GM19397 (cell line): ENCODE results near the gene MUCL3.
"Not testable (repeated sequence)": the region's sequence is repeated elsewhere in the genome, so short reads cannot be mapped to it uniquely, and the experiment has no call there.

Experiments used
- ATAC-seq: cut with Tn5 transposase; IDR thresholded peaks from one replicate; pipeline ENCODE4 v1.9.1; 2021; ENCODE audit warnings: mild to moderate bottlenecking, moderate library complexity; ENCODE audit not compliant: unreplicated experiment

The MUCL3 gene

GRCh38 chr6:30940361-30940986, at the start of gene MUCL3:
MUCL3 (plus strand) TSS chr6:30940973; CDS start chr6:30941000, 27 bp downstream.
- no peak for ATAC-seq

GRCh38 chr6:30891450-30891723, 49.4 kb upstream of the MUCL3 start:
- no peak for ATAC-seq

DNA sequence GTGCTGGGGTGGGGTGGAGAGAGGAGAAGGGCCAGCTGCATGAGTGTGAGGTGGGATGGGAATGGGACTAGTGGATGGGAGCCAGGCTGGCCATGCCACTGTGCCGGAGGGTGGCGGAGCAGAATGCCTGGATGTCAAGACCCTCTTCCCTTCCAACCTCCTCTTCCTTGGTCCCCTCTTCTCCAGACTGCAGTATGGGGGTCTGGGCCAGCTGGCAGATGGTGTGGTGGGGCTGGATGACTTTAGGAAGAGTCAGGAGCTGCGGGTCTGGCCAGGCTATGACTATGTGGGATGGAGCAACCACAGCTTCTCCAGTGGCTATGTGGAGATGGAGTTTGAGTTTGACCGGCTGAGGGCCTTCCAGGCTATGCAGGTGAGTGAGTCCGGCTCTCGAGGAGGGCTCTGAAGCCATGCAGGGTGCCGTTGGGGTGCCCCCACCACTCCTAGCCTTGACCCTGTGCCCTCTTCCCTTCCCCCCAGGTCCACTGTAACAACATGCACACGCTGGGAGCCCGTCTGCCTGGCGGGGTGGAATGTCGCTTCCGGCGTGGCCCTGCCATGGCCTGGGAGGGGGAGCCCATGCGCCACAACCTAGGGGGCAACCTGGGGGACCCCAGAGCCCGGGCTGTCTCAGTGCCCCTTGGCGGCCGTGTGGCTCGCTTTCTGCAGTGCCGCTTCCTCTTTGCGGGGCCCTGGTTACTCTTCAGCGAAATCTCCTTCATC, 48.8 kb upstream of the MUCL3 start:
- ATAC-seq = no peak

DNA sequence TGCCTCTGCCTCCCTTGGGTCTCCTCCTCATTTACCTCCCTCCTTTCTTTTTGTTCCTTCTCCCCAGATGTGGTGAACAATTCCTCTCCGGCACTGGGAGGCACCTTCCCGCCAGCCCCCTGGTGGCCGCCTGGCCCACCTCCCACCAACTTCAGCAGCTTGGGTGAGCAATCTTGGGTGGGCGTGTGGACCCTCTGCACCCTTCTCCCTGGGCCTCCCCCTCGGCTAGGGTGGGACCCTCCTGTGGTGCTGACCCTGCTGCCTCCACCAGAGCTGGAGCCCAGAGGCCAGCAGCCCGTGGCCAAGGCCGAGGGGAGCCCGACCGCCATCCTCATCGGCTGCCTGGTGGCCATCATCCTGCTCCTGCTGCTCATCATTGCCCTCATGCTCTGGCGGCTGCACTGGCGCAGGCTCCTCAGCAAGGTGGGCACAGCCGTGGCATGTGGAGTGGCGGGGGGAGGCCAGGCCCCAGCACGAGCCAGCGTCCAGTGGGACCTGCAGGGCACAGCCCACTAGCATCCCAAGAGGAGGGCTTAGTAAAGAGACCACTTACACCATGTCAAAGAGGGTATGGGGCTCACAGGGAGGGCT, 47.7 kb upstream of the MUCL3 start:
- no peak for ATAC-seq

DNA sequence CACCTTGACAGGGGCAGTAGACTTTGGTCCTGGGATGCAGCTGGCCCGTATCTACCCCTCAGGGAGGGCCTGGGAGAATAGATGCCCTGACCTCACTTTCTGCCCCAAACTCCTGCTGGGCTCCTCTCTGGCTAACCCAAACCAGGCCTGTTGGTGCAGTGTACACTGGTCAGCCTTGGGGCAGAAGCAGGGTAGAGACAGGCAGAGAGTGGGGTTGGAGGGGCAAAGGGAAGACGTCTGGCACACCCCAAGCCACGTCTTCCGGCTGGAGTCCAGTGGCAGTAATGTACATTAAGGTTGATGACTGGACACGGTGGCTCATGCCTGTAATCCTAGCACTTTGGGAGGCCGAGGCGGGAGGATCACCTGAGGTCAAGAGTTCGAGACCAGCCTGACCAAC, 47.1 kb upstream of the MUCL3 start:
- ATAC-seq = no peak

- ATAC-seq = no peak
Measured at GRCh38 chr6:30894381-30894780, 46.4 kb upstream of the MUCL3 start.

DNA sequence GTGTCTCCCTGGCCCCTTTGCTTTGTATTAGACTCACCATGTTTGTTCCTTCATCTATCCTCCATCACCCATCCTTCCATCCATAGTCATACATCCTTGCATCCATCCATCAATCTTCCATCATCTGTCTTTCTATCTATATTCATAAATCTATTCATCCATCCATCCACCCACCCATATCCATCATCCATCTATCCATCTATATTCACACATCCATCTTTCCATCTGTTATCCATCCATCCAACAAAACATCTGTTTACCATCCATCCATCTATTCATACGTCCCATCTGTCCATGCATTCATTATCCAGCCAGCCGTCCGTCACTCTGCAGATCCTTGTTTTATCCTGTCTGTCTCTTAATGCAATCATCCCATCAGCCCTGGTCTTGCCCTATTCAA, 45.8 kb upstream of the MUCL3 start:
- no peak for ATAC-seq

GRCh38 chr6:30895343-30895742, 45.4 kb upstream of the MUCL3 start:
- ATAC-seq = no peak

DNA sequence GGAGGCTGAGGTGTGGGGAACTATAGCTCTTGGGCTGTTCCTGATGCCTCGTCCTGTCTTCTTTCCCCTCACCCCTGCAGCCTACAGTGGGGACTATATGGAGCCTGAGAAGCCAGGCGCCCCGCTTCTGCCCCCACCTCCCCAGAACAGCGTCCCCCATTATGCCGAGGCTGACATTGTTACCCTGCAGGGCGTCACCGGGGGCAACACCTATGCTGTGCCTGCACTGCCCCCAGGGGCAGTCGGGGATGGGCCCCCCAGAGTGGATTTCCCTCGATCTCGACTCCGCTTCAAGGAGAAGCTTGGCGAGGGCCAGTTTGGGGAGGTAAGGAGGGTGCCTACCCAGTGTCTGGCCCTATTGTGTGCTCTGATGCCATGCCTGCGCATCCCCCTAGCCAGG, 44.2 kb upstream of the MUCL3 start:
- ATAC-seq = no peak

DNA sequence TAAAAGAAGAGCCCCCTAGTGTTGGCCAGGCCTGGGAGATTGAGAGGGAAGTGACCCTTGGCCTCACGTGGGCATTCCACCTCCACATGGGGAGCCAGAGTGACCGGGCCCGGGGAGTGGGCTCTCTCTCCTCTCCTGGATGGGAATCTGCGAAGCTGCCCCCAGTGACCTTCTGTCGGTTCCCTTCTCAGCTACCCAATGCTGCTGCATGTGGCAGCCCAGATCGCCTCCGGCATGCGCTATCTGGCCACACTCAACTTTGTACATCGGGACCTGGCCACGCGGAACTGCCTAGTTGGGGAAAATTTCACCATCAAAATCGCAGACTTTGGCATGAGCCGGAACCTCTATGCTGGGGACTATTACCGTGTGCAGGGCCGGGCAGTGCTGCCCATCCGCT, 42.9 kb upstream of the MUCL3 start:
- no peak for ATAC-seq

DNA sequence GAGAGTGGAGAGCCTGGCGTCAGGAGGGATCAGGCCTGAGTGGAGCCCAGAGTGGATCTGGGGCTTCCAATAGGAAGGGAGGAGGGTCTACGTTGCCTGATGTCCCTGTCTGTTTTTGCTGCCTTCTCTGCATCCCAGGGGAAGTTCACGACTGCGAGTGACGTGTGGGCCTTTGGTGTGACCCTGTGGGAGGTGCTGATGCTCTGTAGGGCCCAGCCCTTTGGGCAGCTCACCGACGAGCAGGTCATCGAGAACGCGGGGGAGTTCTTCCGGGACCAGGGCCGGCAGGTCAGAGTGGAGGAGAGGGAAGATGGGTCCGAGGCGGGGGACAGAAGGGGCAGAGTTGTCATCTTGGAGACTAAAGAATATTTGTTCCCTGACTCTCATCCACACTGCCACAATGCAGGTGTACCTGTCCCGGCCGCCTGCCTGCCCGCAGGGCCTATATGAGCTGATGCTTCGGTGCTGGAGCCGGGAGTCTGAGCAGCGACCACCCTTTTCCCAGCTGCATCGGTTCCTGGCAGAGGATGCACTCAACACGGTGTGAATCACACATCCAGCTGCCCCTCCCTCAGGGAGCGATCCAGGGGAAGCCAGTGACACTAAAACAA, 41.9 kb upstream of the MUCL3 start:
- ATAC-seq = no peak

GRCh38 chr6:30900863-30901417, 39.8 kb upstream of the MUCL3 start:
- ATAC-seq = no peak

- ATAC-seq = no peak
Measured at GRCh38 chr6:30901436-30901835, 39.3 kb upstream of the MUCL3 start.

- not testable (repeated sequence) for ATAC-seq
Measured at GRCh38 chr6:30902196-30902595, 38.6 kb upstream of the MUCL3 start.

DNA sequence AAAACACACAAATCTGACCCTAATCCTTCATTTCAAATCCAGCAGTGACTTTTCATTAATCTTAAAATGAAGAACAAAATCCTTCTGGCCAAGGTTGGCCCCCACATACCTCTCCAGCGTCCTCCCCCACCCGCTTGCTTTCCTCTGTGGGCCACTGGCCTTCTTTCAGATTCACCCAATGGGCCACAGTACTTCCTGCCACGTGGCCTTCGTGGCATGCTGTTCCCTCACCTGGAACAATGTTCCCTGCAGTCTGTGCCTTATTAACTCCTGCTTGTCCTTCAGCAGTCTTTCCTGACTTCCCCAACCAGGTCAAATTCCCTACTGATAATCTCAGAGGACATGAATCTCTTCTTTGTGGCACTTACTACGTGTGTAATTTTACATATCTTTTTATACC, 38.1 kb upstream of the MUCL3 start:
- no peak for ATAC-seq

DNA sequence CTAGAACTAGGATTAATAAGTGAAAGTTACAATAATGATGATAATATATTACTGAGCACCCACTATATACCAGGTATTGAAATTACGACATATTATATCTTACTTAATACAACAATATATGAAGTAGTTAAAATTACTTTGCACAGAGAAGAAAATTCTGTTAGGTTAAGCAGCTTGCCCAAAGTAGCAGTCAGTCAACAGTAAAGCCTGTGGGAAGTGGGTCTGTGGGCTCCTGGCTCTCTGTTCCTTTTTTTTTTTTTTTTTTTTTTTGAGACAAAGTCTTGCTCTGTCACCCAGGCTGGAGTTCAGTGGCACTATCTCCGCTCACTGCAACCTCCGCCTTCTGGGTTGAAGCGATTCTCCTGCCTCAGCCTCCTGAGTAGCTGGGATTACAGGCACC, 37.5 kb upstream of the MUCL3 start:
- ATAC-seq = no peak

- not testable (repeated sequence) for ATAC-seq
Measured at GRCh38 chr6:30907290-30907757, 33.4 kb upstream of the MUCL3 start.

GRCh38 chr6:30907758-30908591, 32.8 kb upstream of the MUCL3 start, which contains the start of gene GTF2H4:
GTF2H4 (plus strand) TSS chr6:30908207.
- peak; percentile 90 for ATAC-seq

DNA sequence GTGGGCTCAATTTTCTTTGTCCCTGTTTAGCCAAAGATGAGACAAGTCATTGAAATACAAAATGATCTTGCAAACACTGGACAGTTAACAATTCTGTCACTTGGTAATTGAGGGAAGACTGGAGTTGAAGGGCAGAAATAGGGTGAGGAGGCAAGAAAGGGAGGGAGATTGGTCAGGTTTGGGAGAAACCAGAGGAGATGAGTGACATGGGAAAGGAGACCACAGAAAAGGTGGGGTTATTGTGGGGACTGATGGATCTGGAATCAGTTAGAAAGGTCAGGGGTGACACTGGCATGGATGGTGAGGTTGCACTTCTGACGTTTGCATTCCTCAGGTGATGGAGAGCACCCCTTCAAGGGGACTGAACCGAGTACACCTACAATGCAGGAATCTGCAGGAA, 32.1 kb upstream of the MUCL3 start:
- ATAC-seq = no peak

DNA sequence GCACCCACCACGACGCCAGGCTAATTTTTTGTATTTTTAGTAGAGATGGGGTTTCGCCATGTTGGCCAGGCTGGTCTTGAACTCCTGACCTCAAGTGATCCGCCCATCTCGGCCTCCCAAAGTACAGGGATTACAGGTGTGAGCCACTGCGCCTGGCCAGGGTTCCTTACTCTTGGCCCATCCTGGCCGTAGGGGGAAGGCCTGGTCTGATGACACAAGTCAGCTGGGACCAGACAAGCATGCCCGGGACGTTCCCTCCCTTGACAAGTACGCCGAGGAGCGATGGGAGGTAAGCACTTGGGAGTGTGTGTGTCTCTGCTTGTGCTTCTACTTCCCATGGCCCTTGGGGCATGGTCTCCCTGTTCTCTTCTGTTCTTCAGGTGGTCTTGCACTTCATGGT, 30.3 kb upstream of the MUCL3 start:
- ATAC-seq = not testable (repeated sequence)
